DND-41 (cell line): Measurements from ENCODE around the gene LYRM4.

ENCODE experiments used
- ATAC-seq: fragments of 200-7000 bp; cut with Tn5 transposase; 3 replicates; pipeline ENCODE4 v1.9.1; 2021; ENCODE audit warnings: low read depth; ENCODE audit not compliant: insufficient read depth
- DNase-seq: peaks from one replicate; pipeline ENCODE4 v3.0.0-alpha.2; 2020
- H2AFZ ChIP-seq: 2 replicates; pipeline ENCODE4 v1.6.0; 2012; ENCODE audit warnings: low read depth, low read length
- H3K27ac ChIP-seq: 2 replicates; pipeline ENCODE4 v1.5.1; 2012; ENCODE audit warnings: low read length, inconsistent platforms
- H3K27me3 ChIP-seq: fragments of 200-600 bp; sonication (generic); 2 replicates; pipeline ENCODE4 v1.6.0; 2012; ENCODE audit warnings: low read length, mild to moderate bottlenecking, inconsistent platforms; ENCODE audit not compliant: insufficient read depth, poor library complexity
- H3K36me3 ChIP-seq: 2 replicates; pipeline ENCODE4 v1.5.1; 2012; ENCODE audit warnings: low read length, inconsistent platforms; ENCODE audit not compliant: insufficient read depth
- H3K4me1 ChIP-seq: 2 replicates; pipeline ENCODE4 v1.5.1; 2012; ENCODE audit warnings: mild to moderate bottlenecking, low read length; ENCODE audit not compliant: insufficient read depth
- H3K4me2 ChIP-seq: 2 replicates; pipeline ENCODE4 v1.6.0; 2012; ENCODE audit warnings: mild to moderate bottlenecking, moderate library complexity, low read length, inconsistent platforms; ENCODE audit not compliant: insufficient read depth
- H3K4me3 ChIP-seq, 2 experiments: fragments of 200-600 bp in 1 of 2; shearing (Covaris generic) in 1 of 2; 2 replicates each; pipeline ENCODE4 v1.5.1; 2012 to 2016; ENCODE audit warnings: inconsistent platforms in 2 of 2, low read length in 2 of 2, mild to moderate bottlenecking in 2 of 2, low read depth in 1 of 2, moderate library complexity in 1 of 2
- H3K79me2 ChIP-seq: 2 replicates; pipeline ENCODE4 v1.6.0; 2012; ENCODE audit warnings: low read length, inconsistent platforms; ENCODE audit not compliant: insufficient read depth
- H3K9ac ChIP-seq: 2 replicates; pipeline ENCODE4 v1.6.0; 2012; ENCODE audit warnings: low read depth, mild to moderate bottlenecking, inconsistent platforms, low read length, moderate library complexity
- H3K9me3 ChIP-seq: 2 replicates; pipeline ENCODE4 v1.5.1; 2012; ENCODE audit warnings: low read length, moderate library complexity, mild to moderate bottlenecking, inconsistent platforms; ENCODE audit not compliant: insufficient read depth, severe bottlenecking
- H4K20me1 ChIP-seq: 2 replicates; pipeline ENCODE4 v1.6.0; 2012; ENCODE audit warnings: low read length; ENCODE audit not compliant: insufficient read depth
- EZH2 ChIP-seq: IDR thresholded peaks from 3 replicates; pipeline ENCODE4 v1.6.1; 2012; ENCODE audit warnings: borderline replicate concordance, low read depth, mild to moderate bottlenecking, moderate library complexity, low read length, inconsistent platforms; ENCODE audit not compliant: severe bottlenecking
- TF ChIP-seq, protein P1 (sequence below): IDR thresholded peaks from 2 replicates; pipeline ENCODE4 v1.5.1; 2012; ENCODE audit warnings: borderline replicate concordance, low read length, moderate library complexity, mild to moderate bottlenecking; ENCODE audit not compliant: poor library complexity, severe bottlenecking; ENCODE audit errors: extremely low read depth

LYRM4 gene

DNA sequence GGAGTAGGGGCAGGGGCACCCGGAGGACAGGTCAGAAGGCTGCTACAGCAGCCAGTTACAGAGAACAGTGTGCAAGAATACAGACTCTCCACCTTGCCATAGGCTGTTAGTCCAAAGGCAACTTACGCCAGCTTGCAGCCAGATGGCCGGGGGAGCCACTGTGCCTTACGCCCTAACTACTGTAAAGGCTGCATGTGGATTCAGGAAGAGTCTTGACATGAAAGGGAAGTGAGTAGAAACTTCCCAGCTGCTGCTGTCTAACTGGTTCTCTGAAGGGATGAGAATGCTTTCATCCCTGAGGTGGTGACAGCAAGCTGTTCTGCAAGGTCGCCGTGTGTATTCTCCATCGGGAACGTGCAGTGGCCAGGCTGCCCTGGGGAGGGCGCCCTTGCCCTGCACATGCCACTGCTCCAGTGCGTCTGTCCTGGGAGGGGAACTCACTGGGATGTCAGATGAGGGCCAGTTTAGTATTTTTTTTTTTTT is 46.1 kb downstream of the LYRM4 start:
- Histone ChIP-seq H3K36me3 (peaks cover 22% of the 10 kb centered on the region), H3K9ac (no peak overlapping the region), H3K4me1 (no peaks in the 10 kb centered on the region), H2AFZ (no peak overlapping the region), H3K9me3 (no peaks in the 10 kb centered on the region), H3K79me2 (no peaks in the 10 kb centered on the region), H4K20me1 (no peaks in the 10 kb centered on the region), H3K4me2 (no peak overlapping the region), H3K27ac (no peak overlapping the region), H3K4me3 (no peak overlapping the region), H3K27me3 (no peaks in the 10 kb centered on the region)
- TF ChIP-seq, protein P1, sequence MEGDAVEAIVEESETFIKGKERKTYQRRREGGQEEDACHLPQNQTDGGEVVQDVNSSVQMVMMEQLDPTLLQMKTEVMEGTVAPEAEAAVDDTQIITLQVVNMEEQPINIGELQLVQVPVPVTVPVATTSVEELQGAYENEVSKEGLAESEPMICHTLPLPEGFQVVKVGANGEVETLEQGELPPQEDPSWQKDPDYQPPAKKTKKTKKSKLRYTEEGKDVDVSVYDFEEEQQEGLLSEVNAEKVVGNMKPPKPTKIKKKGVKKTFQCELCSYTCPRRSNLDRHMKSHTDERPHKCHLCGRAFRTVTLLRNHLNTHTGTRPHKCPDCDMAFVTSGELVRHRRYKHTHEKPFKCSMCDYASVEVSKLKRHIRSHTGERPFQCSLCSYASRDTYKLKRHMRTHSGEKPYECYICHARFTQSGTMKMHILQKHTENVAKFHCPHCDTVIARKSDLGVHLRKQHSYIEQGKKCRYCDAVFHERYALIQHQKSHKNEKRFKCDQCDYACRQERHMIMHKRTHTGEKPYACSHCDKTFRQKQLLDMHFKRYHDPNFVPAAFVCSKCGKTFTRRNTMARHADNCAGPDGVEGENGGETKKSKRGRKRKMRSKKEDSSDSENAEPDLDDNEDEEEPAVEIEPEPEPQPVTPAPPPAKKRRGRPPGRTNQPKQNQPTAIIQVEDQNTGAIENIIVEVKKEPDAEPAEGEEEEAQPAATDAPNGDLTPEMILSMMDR, result peak; percentile 71
- TF ChIP-seq EZH2, result no peak
- DNase-seq (peak; percentile 18), ATAC-seq (peak; percentile 53; the same call in 2 of the 3 replicates)

DNA sequence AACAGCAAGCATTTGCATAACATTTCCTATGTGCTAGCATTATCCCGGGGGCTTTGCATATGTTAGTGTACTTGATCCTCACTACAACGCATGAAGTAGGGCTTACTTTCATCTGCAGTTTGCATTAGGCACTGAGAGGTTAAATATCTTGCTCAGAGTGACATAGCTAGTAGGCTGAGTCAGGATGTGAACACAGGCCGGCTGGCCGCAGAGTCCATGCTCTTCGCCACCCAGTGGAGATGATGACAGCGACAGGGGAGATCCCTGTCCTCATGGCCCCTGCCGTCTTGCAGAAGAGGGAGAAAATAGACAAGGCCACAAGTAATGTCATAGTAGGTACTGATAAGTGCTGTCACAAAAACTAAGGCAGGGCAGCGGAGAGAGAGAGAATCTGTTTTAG is 46.9 kb downstream of the LYRM4 start:
- no peaks in the 10 kb centered on the region for H3K27me3 ChIP-seq
- no peak overlapping the region for H3K4me3 ChIP-seq
- H3K4me1 ChIP-seq, result no peaks in the 10 kb centered on the region
- H3K36me3 ChIP-seq, result peaks cover 22% of the 10 kb centered on the region
- no peaks in the 10 kb centered on the region for H3K9me3 ChIP-seq
- H3K4me2 ChIP-seq, result no peak overlapping the region
- H3K79me2 ChIP-seq, result no peaks in the 10 kb centered on the region
- H3K27ac ChIP-seq, result no peak overlapping the region
- TF ChIP-seq EZH2, result no peak
- TF ChIP-seq, protein P1, result no peak
- no peaks in the 10 kb centered on the region for H4K20me1 ChIP-seq
- no peak overlapping the region for H3K9ac ChIP-seq
- DNase-seq (no peak), ATAC-seq (no peak)
- H2AFZ ChIP-seq, result no peak overlapping the region

DNA sequence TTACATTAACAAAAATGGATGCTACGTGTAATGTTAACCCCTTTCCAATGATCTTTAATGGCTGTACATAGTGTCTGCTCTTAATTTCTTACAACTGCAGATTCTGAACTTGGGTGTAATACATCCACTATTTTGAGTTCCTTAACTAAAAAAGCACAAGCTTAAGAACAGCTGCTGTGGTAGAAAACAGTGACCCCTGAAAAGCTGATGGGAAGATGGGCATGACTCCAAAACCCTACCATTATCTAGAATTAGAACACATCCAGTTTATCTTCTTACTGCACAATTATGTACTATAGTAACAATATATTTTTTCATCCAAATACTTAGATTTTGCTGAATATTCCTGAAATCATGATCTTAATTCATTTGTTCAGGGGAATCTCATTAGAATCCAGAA is 49.3 kb downstream of the LYRM4 start:
- DNase-seq (no peak), ATAC-seq (no peak)
- Histone ChIP-seq H2AFZ (no peak overlapping the region), H3K4me1 (no peaks in the 10 kb centered on the region), H3K4me3 (no peak overlapping the region), H3K4me2 (no peak overlapping the region), H3K36me3 (peaks cover 29% of the 10 kb centered on the region), H4K20me1 (no peaks in the 10 kb centered on the region), H3K27ac (no peak overlapping the region), H3K79me2 (no peaks in the 10 kb centered on the region), H3K9ac (no peak overlapping the region), H3K27me3 (no peaks in the 10 kb centered on the region), H3K9me3 (no peaks in the 10 kb centered on the region)
- TF ChIP-seq EZH2, result no peak
- TF ChIP-seq, protein P1, result no peak
